Adrenal gland (tissue), 12 donors: ENCODE results near the gene MYH7. TPM values are rescaled to one million over a fixed set of nuclear protein-coding genes. Genes with fewer than 3 reads are reported as not detected.

ENCODE experiments used
- DNase-seq, 7 donors: peaks; one replicate each; pipeline ENCODE4 v3.0.0-alpha.2; 2019 to 2020
- H3K27ac ChIP-seq, 5 donors: fragments of 200-600 bp; sonication (generic) in 4 of 5; 1 replicate in 3 of 5; 2 replicates in 2 of 5; pipeline versions ENCODE4 v1.5.1 to v1.8.0; 2016 to 2020; ENCODE audit warnings: mild to moderate bottlenecking in 1 of 5
- H3K27me3 ChIP-seq: fragments of 200-600 bp; 2 replicates; pipeline ENCODE4 v1.8.0; 2021
- H3K36me3 ChIP-seq, 2 donors: fragments of 200-600 bp; replicated peaks in 1 of 2; 1 replicate in 1 of 2; 2 replicates in 1 of 2; pipeline versions ENCODE4 v1.5.1 to v1.8.0; 2018 to 2022
- H3K4me1 ChIP-seq, 2 donors: fragments of 200-600 bp; replicated peaks in 1 of 2; 1 replicate in 1 of 2; 2 replicates in 1 of 2; pipeline versions ENCODE4 v1.5.1 to v1.8.0; 2018 to 2021
- H3K4me3 ChIP-seq, 4 donors: fragments of 200-600 bp; sonication (generic) in 3 of 4; one replicate each; pipeline ENCODE4 v1.5.1; 2016 to 2018
- H3K9me3 ChIP-seq, 3 donors: fragments of 200-600 bp; sonication (generic) in 1 of 3; replicated peaks in 1 of 3; 1 replicate in 2 of 3; 2 replicates in 1 of 3; pipeline versions ENCODE4 v1.5.1 to v1.8.0; 2016 to 2021
- CTCF ChIP-seq, 6 experiments: fragments of 450-650 bp in 4 of 6; fragments of 200-600 bp in 2 of 6; sonication (generic) in 1 of 6; IDR thresholded peaks; 1 replicate in 5 of 6; 2 replicates in 1 of 6; pipeline versions ENCODE4 v1.5.1 to v1.8.0; 2016 to 2021; ENCODE audit warnings: antibody characterized with exemption in 6 of 6, mild to moderate bottlenecking in 2 of 6, moderate library complexity in 1 of 6
- POLR2A ChIP-seq, 2 donors: fragments of 450-650 bp; IDR thresholded peaks; one replicate each; pipeline ENCODE4 v1.6.1; 2017; ENCODE audit warnings: antibody characterized with exemption in 2 of 2, mild to moderate bottlenecking in 2 of 2, moderate library complexity in 1 of 2
- WGBS, 4 donors: extraction: QIAGEN DNeasy Blood & Tissue Kit in 2 of 4; methylation state at CpG; one replicate each; pipeline versions ENCODE4 v1.1.5 to v1.1.7; 2013 to 2017; 5-methylcytosine and 5-hydroxymethylcytosine counted together
- intact Hi-C, 2 donors: fragments of 100-400 bp; cut with DNase I; formaldehyde crosslinking; loops; one replicate each; pipeline versions ENCODE4 v1.14.1 to v1.15.0; 2022 to 2023
- polyA plus RNA-seq, 3 donors: library from polyadenylated mRNA; stranded (reverse); fragments of 200-250 nt in 2 of 3; fragments of 350-450 nt in 1 of 3; fragmentation: Illumina TruSeq in 1 of 3; extraction: RNeasy Lipid Tissue Mini Kit (QIAGEN cat#74804) in 1 of 3; gene quantifications; one replicate each; pipeline ENCODE4 v1.2.3, GENCODE V29; 2013 to 2014
- total RNA-seq, 9 donors: library from RNA; depleted of rRNA in 4 of 9; stranded (reverse); fragments of >200 nt in 4 of 9; fragments of 120-200 nt in 1 of 9; fragmentation: NEBNext Ultra II Directional in 1 of 9; extraction: Animal tissue kit (Norgen Biotek cat#: 25700) in 1 of 9; gene quantifications; one replicate each; pipeline versions ENCODE4 v1.1.0 to v1.2.4, GENCODE V29; 2013 to 2023
- donor health status: healthy with polysubstance abuse.
- donor health status: Bipolar disorder and iron deficiency.
- donor health status: DM: yes; HTN: yes; CAD: no.
- donor health status: DM: no; HTN: no; CAD: no.
- donor health status: DM: no; HTN: no; CAD: no.
- donor health status: DM: yes; HTN: yes; CAD: no.

Gene MYH7
- total and polyA plus RNA-seq, 12 donors = 0.06 to 7.1 (median 0.64) TPM; not detected in 4

GRCh38 chr14:23407516-23408306 is 27.7 kb downstream of the MYH7 start, which contains the start of gene MYH6:
MYH6 (minus strand) TSS chr14:23408273; CDS start chr14:23407223, 1,050 bp downstream.
- intact Hi-C loops = no loop called here
- Histone ChIP-seq H3K4me1 (no peaks in the 10 kb centered on the region), H3K9me3 (no peaks in the 10 kb centered on the region), H3K36me3 (no peaks in the 10 kb centered on the region), H3K27me3 (no peaks in the 10 kb centered on the region), H3K27ac (no peak within 1 kb of the TSS), H3K4me3 (no peak within 1 kb of the TSS)
- DNase-seq = no peak
- TF ChIP-seq CTCF (IDR thresholded peaks at IDR 0.05) (no peak), POLR2A (IDR thresholded peaks at IDR 0.05) (no peak)
- WGBS, 4 donors = 77 to 83% (median 81%) methylated on average over 15 of the region's 15 CpGs

GRCh38 chr14:23406725-23407355 is 28.6 kb downstream of the MYH7 start:
- H3K4me1 ChIP-seq = no peaks in the 10 kb centered on the region
- H3K4me3 ChIP-seq = no peak overlapping the region
- intact Hi-C loops = no loop called here
- DNase-seq = no peak
- H3K9me3 ChIP-seq = no peaks in the 10 kb centered on the region
- no peaks in the 10 kb centered on the region for H3K27me3 ChIP-seq
- no peaks in the 10 kb centered on the region for H3K36me3 ChIP-seq
- TF ChIP-seq POLR2A (IDR thresholded peaks at IDR 0.05) = no peak
- no peak overlapping the region for H3K27ac ChIP-seq
- 72 to 84% (median 80%) methylated on average over 13 to 15 of the region's 15 CpGs for WGBS, 4 donors

- Histone ChIP-seq H3K27ac (no peak overlapping the region), H3K4me3 (no peak overlapping the region), H3K36me3 (no peaks in the 10 kb centered on the region), H3K9me3 (no peaks in the 10 kb centered on the region), H3K27me3 (no peaks in the 10 kb centered on the region), H3K4me1 (no peaks in the 10 kb centered on the region)
- intact Hi-C loops = no loop called here
- peak in 1 of 7 donors; percentile 65 for DNase-seq
- 70 to 88% (median 73%) methylated on average over 2 to 4 of the region's 4 CpGs for WGBS, 4 donors
- no peak for TF ChIP-seq POLR2A (IDR thresholded peaks at IDR 0.05)
- no peak for TF ChIP-seq CTCF (IDR thresholded peaks at IDR 0.05)
Measured at GRCh38 chr14:23406244-23406643, 29.2 kb downstream of the MYH7 start.

- Histone ChIP-seq H3K27ac (no peak overlapping the region), H3K4me1 (no peaks in the 10 kb centered on the region), H3K4me3 (no peak overlapping the region), H3K9me3 (no peaks in the 10 kb centered on the region), H3K36me3 (no peaks in the 10 kb centered on the region), H3K27me3 (no peaks in the 10 kb centered on the region)
- 80 to 85% (median 83%) methylated on average over 3 to 13 of the region's 13 CpGs for WGBS, 4 donors
- TF ChIP-seq CTCF (IDR thresholded peaks at IDR 0.05) (no peak), POLR2A (IDR thresholded peaks at IDR 0.05) (no peak)
- DNase-seq = no peak
- intact Hi-C loops = no loop called here
Measured at GRCh38 chr14:23405516-23406025, 29.9 kb downstream of the MYH7 start.
